Subcutaneous adipose tissue (tissue), 4 donors: ENCODE results near the gene DPP6. TPM values are rescaled to one million over a fixed set of nuclear protein-coding genes. Genes with fewer than 3 reads are reported as not detected.

ENCODE experiments used
- total RNA-seq, 4 donors: library from RNA; depleted of rRNA; stranded (reverse); fragments of >200 nt; gene quantifications; one replicate each; pipeline ENCODE4 v1.1.0, GENCODE V29; 2016
- TF ChIP-seq, protein P1 (sequence below): fragments of 450-650 bp; IDR thresholded peaks from one replicate; pipeline ENCODE4 v1.5.1; 2016; ENCODE audit warnings: low read depth, mild to moderate bottlenecking, control low read depth, antibody characterized with exemption, moderate library complexity

The DPP6 gene
- total RNA-seq, 4 donors from 2014 or later, result 0.19 to 2.0 (median 0.85) TPM; not detected in 1

DNA sequence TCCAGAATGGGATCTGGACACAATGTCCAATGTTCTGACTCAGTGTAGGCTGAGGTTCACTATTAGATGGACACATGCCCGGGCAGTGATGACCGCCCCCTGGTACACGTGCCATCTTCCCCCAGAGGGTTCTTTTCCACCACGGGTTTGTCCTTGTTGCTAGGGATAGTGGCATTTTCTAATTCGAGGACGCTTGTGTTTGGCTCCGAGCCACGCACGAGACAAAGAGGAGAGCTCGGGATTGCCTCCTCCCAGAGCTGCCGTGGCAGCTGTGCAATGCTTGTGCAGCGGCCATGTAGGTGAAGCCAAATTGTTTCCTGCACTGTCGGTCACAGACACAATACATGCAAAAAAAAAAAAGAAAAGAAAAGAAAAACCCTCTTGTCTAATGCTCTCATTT lies 743.2 kb downstream of the DPP6 start:
- TF ChIP-seq, protein P1, sequence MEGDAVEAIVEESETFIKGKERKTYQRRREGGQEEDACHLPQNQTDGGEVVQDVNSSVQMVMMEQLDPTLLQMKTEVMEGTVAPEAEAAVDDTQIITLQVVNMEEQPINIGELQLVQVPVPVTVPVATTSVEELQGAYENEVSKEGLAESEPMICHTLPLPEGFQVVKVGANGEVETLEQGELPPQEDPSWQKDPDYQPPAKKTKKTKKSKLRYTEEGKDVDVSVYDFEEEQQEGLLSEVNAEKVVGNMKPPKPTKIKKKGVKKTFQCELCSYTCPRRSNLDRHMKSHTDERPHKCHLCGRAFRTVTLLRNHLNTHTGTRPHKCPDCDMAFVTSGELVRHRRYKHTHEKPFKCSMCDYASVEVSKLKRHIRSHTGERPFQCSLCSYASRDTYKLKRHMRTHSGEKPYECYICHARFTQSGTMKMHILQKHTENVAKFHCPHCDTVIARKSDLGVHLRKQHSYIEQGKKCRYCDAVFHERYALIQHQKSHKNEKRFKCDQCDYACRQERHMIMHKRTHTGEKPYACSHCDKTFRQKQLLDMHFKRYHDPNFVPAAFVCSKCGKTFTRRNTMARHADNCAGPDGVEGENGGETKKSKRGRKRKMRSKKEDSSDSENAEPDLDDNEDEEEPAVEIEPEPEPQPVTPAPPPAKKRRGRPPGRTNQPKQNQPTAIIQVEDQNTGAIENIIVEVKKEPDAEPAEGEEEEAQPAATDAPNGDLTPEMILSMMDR, result no peak

DNA sequence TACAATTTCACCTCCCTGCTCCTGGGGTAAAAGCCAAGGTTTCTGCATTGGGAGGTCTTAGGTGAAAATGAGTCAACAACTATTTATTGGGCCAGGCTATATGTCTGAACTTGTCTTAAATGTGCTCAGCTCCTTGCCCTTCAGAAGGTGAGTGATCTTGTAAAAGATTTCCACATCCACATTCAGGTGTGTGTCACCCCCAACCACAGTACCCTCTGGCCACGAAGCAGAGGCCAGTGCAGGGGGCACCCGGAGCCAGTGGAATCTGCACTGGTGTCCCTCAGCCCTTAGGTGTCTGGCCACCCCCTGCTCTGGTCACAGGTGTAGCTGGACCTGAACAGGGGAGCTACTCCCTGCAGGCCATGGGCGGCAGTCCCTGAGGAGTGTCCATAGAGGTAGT lies 752.3 kb downstream of the DPP6 start:
- TF ChIP-seq, protein P1, result no peak

DNA sequence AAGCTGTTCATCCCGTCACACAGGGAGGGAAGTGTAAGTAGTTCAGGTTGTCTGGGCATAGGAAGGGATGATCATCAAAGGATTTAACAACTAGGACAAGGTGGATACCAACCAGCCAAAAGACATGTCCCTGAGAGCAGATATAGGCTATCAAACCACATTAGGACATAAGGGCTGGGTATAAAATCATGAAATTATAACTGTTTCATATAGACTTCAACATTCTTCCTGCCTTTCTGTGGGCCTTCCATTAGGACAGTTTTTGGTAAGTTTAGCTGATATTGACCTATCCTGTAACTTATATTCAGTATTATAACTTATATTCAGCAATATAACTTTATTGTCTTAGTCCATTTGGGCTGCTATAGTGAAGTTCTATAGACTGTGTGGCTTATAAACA lies 759.8 kb downstream of the DPP6 start:
- TF ChIP-seq, protein P1, result no peak

DNA sequence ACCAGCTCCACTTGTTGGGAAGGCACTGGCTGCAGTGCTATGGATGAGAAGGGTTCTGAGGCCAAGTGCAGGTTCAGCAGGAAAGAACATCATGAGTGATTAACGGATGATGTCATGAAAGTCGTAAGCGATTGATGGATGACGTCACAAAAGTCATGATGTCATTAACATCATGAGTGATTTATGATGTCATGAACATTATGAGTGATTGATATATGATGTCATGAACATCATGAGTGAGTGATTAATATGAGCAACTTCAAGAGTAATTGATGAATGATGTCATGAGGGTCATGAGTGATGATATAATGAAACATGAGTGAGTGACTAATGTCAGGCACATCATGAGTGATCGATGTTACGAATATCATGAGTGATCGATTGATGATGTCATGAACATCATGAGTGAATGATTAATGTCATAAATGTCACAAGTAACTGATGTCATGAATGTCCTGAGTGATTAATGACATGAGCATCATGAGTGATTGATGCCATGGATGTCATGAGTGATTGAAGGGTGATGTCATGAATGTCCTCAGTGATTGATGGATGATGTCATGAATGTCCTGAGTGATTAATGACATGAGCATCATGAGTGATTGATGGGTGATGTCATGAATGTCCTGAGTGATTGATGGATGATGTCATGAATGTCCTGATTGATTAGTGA lies 765.2 kb downstream of the DPP6 start:
- TF ChIP-seq, protein P1, result no peak

DNA sequence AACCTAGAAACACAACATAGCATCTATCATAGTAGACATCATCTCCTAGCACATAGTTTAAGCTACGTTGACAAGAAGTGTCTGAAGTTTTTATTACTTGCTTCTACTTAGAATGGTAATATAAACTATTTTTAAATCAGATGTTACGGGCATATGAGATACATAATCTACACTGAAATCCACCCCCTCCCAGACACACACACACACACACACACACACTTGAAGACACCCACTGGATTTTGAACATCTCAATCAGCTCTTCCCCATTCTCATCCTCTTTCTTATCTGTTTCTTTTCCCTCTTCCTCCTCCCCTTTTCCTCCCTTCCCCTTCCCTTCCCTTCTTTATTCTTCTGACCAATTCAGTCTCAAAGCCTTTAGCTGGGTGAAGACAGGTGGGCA lies 774.8 kb downstream of the DPP6 start:
- TF ChIP-seq, protein P1, result no peak

DNA sequence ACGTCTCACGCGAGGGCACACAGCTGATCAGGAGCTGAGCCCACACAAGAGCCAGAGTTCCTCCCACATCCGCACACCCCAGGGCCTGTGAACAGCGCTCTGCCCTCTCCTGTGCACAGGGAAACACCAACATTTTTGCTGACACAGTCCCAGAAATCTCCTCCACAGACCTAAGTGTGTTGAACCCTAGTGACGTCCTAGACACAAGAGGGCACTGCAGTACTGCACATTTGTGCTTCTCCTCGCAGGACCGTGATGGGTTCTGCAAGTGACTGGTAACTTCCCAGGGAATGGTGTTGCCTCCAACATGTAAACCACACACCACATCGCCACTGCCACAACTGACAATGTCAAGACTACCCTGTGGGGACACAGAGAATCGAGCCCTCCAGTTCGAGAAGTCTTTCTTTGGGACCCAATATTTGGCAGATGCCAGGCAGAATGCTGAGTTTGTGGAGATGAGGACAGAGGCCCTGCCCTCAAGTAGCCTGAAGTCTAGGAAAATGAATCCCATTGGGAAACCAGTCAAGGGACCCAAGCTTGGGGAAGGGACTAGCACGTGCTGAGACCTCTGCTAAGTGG lies 780.5 kb downstream of the DPP6 start:
- TF ChIP-seq, protein P1, result no peak

DNA sequence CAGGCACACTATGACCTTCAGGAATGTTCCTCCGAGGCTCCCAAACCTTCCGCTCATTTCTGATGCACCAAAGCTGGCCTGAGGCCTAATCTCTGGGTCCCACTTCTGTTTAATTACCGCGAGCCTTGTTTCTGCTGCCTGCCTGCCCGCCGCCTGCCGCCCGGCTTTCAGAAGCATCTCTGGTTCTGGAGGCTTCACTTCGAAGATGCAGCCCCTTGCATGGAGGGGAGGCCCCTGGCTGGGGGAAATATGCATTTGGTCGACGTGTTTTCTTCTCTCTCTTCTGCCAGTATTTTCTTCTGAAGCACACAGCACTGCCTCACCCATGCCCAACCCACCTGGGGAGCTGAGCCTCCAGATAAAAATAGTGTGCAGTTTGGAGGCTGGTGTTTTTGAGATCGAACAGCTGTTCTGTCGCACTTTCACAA lies 783.8 kb downstream of the DPP6 start:
- TF ChIP-seq, protein P1, result no peak
